Measurements from ENCODE around the gene CTIF. TPM values are rescaled to one million over a fixed set of nuclear protein-coding genes. Genes with fewer than 3 reads are reported as not detected.

Gene CTIF
- total RNA-seq, 1 donor = 86.4 TPM

GRCh38 chr18:48638451-48638850, 99.6 kb downstream of the CTIF start:
- no peak for TF ChIP-seq CTCF (IDR thresholded peaks at IDR 0.05; ENCODE audit: insufficient read depth, low read depth, low read length)

GRCh38 chr18:48638896-48639771, 100.3 kb downstream of the CTIF start:
- TF ChIP-seq CTCF (IDR thresholded peaks at IDR 0.05; ENCODE audit: insufficient read depth, low read depth, low read length) = no peak
- no peak for DNase-seq (ENCODE audit: low read depth)

More at GRCh38 chr18:48638451-48638850, 99.6 kb downstream of the CTIF start:
- DNase-seq (ENCODE audit: low read depth) = no peak
- H3K4me3 ChIP-seq (ENCODE audit: low read depth, low read length) = no peak overlapping the region

GRCh38 chr18:48639772-48640432, 101.1 kb downstream of the CTIF start:
- TF ChIP-seq CTCF (IDR thresholded peaks at IDR 0.05; ENCODE audit: insufficient read depth, low read depth, low read length) = peak; percentile 47
- DNase-seq (ENCODE audit: low read depth) = no peak
- H3K4me3 ChIP-seq (ENCODE audit: low read depth, low read length) = no peak overlapping the region

More at GRCh38 chr18:48638896-48639771, 100.3 kb downstream of the CTIF start:
- no peak overlapping the region for H3K4me3 ChIP-seq (ENCODE audit: low read depth, low read length)

GRCh38 chr18:48640566-48641270, 101.9 kb downstream of the CTIF start:
- no peak overlapping the region for H3K4me3 ChIP-seq (ENCODE audit: low read depth, low read length)
- TF ChIP-seq CTCF (IDR thresholded peaks at IDR 0.05; ENCODE audit: insufficient read depth, low read depth, low read length) = no peak
- DNase-seq (ENCODE audit: low read depth) = no peak

- TF ChIP-seq CTCF (IDR thresholded peaks at IDR 0.05; ENCODE audit: insufficient read depth, low read depth, low read length) = no peak
- H3K4me3 ChIP-seq (ENCODE audit: low read depth, low read length) = no peak overlapping the region
- DNase-seq (ENCODE audit: low read depth) = no peak
Observed at GRCh38 chr18:48641981-48642380, 103.2 kb downstream of the CTIF start.

- H3K4me3 ChIP-seq (ENCODE audit: low read depth, low read length) = no peak overlapping the region
- no peak for TF ChIP-seq CTCF (IDR thresholded peaks at IDR 0.05; ENCODE audit: insufficient read depth, low read depth, low read length)
- DNase-seq (ENCODE audit: low read depth) = no peak
Observed at GRCh38 chr18:48642503-48642902, 103.7 kb downstream of the CTIF start.

Data from fibroblast of villous mesenchyme (primary cell).